HepG2 (cell line): ENCODE data around the gene ASB16. TPM values are rescaled to one million over a fixed set of nuclear protein-coding genes. Genes with fewer than 3 reads are reported as not detected.

Experiments used
- CBFB ChIP-seq: sonication (generic); formaldehyde crosslinking; IDR thresholded peaks from 2 replicates; pipeline ENCODE4 v1.4.0; 2020; ENCODE audit warnings: missing genetic modification reagents
- DPF2 ChIP-seq: sonication (generic); formaldehyde crosslinking; IDR thresholded peaks from 2 replicates; pipeline ENCODE4 v1.4.0; 2020; ENCODE audit warnings: mild to moderate bottlenecking, low read depth, missing genetic modification reagents, borderline replicate concordance
- FIP1L1 ChIP-seq: fragments of 200-400 bp; formaldehyde crosslinking; IDR thresholded peaks from 2 replicates; pipeline ENCODE4 v1.6.1; 2018; ENCODE audit warnings: low read depth, mild to moderate bottlenecking, low read length, moderate library complexity, borderline replicate concordance; ENCODE audit not compliant: insufficient read depth
- KLF9 ChIP-seq: IDR thresholded peaks from 2 replicates; pipeline ENCODE4 v1.6.1; 2016; ENCODE audit warnings: low read depth
- NCOA2 ChIP-seq: sonication (generic); formaldehyde crosslinking; IDR thresholded peaks from 2 replicates; pipeline ENCODE4 v1.8.0; 2022; ENCODE audit warnings: inconsistent platforms
- RAD21 ChIP-seq: fragments of 450-650 bp; formaldehyde crosslinking; IDR thresholded peaks from 2 replicates; pipeline ENCODE4 v1.5.0; 2020; ENCODE audit warnings: mild to moderate bottlenecking
- RNF2 ChIP-seq: fragments of 450-650 bp; conservative IDR thresholded peaks from 2 replicates; pipeline ENCODE4 v1.6.1; 2016; ENCODE audit warnings: low read depth
- TBX3 ChIP-seq: fragments of 450-650 bp; IDR thresholded peaks from 2 replicates; pipeline ENCODE4 v1.6.1; 2017; ENCODE audit warnings: antibody characterized with exemption, mild to moderate bottlenecking, inconsistent platforms, borderline replicate concordance
- TP53 ChIP-seq: sonication (generic); formaldehyde crosslinking; conservative IDR thresholded peaks from 2 replicates; pipeline ENCODE4 v1.4.0; 2020; ENCODE audit warnings: missing genetic modification reagents
- XRCC5 ChIP-seq: fragments of 200-400 bp; formaldehyde crosslinking; optimal IDR thresholded peaks from 2 replicates; pipeline ENCODE3; 2017; ENCODE audit warnings: mild to moderate bottlenecking, low read length
- ZNF205 ChIP-seq: IDR thresholded peaks from 2 replicates; pipeline ENCODE4 v1.6.1; 2018; ENCODE audit warnings: missing biosample characterization, missing genetic modification reagents
- ZNF75D ChIP-seq: sonication (generic); formaldehyde crosslinking; IDR thresholded peaks from 2 replicates; pipeline ENCODE4 v1.8.1; 2023; ENCODE audit warnings: missing genetic modification reagents, mild to moderate bottlenecking, borderline replicate concordance
- ZNF768 ChIP-seq: sonication (generic); formaldehyde crosslinking; IDR thresholded peaks from 2 replicates; pipeline ENCODE4 v1.4.0; 2020; ENCODE audit warnings: missing genetic modification reagents
- polyA plus RNA-seq, 8 experiments: library from polyadenylated mRNA; depleted of rRNA in 3 of 8; stranded (reverse) in 7 of 8; unstranded in 1 of 8; fragments of >200 nt; fragmentation: Illumina TruSeq in 4 of 8; extraction: Trizol in 4 of 8; gene quantifications; 2 replicates each; pipeline versions ENCODE4 v1.2.1 to v1.2.3, GENCODE V29; 2011 to 2016; ENCODE audit warnings: low read depth in 4 of 8, missing spikeins in 1 of 8, mixed read lengths in 1 of 8; ENCODE audit not compliant: insufficient read depth in 1 of 8
- total RNA-seq, 5 experiments: library from RNA; depleted of rRNA; stranded (reverse); fragments of >200 nt; fragmentation: Illumina TruSeq; extraction: Trizol; gene quantifications; 2 replicates each; pipeline ENCODE4 v1.2.3, GENCODE V29; 2016; ENCODE audit warnings: low read depth in 1 of 5
- TF ChIP-seq, protein P1 (sequence below): sonication (generic); formaldehyde crosslinking; IDR thresholded peaks from 2 replicates; pipeline ENCODE4 v1.4.0; 2020; ENCODE audit warnings: mild to moderate bottlenecking, missing genetic modification reagents
- TF ChIP-seq, protein P2 (sequence below): sonication (generic); formaldehyde crosslinking; IDR thresholded peaks from 2 replicates; pipeline ENCODE4 v1.5.1; 2020; ENCODE audit warnings: mild to moderate bottlenecking, missing genetic modification reagents, borderline replicate concordance
- TF ChIP-seq, protein P3 (sequence below): sonication (generic); formaldehyde crosslinking; IDR thresholded peaks from 2 replicates; pipeline ENCODE4 v1.4.0; 2020; ENCODE audit warnings: missing genetic modification reagents
- TF ChIP-seq, protein P4 (sequence below): sonication (generic); formaldehyde crosslinking; IDR thresholded peaks from 2 replicates; pipeline ENCODE4 v1.5.0; 2020; ENCODE audit warnings: mild to moderate bottlenecking, low read depth, missing genetic modification reagents, borderline replicate concordance

The ASB16 gene
- total and polyA plus RNA-seq, 2 of the 13 experiments (the other 11 are each of a cell fraction or from before 2014, with no cell fraction given) = 0.07 TPM; not detected in 1

DNA sequence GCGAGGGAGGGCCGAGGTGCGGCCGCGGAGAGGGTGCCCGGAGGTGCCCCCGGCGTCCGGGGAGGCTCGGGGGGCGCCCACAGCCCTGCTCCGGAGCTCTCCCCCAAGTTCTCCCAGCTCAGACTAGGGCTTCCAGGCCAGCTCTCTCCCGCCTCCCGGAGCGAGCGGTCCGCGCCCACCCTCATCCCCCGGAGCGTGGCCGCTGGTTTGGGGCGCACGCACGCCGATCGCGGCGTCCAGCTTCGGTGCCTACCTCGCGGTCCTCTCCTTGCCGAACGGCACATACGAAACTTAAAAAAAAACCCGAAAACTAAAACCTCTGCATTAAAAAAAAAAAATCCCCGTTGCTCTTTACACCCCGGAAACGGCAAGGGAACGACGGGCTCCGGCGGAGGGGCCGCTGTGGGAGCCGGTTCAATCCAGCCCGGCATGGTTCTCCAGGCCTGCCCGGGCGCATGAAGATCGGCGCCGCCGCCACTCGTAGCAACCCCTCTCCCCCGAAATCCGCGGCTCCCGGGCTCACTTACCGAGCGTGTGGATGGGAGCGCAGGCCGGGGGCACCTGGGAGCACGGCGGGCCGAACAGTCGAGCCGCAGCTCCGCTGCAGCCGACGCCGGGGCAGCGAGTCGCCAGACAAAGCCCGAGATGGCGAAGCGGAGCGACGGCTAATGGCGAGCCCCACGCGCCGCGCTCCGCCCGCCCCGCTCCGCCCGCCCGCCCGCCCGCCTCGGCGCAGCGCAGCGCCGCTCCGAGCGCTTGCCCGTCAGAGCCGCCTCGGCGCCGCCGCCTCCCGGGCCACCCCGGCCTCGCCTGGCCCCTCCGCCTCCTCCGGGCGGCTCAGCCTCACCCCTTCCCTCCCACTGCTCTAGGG, 49.9 kb downstream of the ASB16 start (continued):
- TF ChIP-seq, protein P1, sequence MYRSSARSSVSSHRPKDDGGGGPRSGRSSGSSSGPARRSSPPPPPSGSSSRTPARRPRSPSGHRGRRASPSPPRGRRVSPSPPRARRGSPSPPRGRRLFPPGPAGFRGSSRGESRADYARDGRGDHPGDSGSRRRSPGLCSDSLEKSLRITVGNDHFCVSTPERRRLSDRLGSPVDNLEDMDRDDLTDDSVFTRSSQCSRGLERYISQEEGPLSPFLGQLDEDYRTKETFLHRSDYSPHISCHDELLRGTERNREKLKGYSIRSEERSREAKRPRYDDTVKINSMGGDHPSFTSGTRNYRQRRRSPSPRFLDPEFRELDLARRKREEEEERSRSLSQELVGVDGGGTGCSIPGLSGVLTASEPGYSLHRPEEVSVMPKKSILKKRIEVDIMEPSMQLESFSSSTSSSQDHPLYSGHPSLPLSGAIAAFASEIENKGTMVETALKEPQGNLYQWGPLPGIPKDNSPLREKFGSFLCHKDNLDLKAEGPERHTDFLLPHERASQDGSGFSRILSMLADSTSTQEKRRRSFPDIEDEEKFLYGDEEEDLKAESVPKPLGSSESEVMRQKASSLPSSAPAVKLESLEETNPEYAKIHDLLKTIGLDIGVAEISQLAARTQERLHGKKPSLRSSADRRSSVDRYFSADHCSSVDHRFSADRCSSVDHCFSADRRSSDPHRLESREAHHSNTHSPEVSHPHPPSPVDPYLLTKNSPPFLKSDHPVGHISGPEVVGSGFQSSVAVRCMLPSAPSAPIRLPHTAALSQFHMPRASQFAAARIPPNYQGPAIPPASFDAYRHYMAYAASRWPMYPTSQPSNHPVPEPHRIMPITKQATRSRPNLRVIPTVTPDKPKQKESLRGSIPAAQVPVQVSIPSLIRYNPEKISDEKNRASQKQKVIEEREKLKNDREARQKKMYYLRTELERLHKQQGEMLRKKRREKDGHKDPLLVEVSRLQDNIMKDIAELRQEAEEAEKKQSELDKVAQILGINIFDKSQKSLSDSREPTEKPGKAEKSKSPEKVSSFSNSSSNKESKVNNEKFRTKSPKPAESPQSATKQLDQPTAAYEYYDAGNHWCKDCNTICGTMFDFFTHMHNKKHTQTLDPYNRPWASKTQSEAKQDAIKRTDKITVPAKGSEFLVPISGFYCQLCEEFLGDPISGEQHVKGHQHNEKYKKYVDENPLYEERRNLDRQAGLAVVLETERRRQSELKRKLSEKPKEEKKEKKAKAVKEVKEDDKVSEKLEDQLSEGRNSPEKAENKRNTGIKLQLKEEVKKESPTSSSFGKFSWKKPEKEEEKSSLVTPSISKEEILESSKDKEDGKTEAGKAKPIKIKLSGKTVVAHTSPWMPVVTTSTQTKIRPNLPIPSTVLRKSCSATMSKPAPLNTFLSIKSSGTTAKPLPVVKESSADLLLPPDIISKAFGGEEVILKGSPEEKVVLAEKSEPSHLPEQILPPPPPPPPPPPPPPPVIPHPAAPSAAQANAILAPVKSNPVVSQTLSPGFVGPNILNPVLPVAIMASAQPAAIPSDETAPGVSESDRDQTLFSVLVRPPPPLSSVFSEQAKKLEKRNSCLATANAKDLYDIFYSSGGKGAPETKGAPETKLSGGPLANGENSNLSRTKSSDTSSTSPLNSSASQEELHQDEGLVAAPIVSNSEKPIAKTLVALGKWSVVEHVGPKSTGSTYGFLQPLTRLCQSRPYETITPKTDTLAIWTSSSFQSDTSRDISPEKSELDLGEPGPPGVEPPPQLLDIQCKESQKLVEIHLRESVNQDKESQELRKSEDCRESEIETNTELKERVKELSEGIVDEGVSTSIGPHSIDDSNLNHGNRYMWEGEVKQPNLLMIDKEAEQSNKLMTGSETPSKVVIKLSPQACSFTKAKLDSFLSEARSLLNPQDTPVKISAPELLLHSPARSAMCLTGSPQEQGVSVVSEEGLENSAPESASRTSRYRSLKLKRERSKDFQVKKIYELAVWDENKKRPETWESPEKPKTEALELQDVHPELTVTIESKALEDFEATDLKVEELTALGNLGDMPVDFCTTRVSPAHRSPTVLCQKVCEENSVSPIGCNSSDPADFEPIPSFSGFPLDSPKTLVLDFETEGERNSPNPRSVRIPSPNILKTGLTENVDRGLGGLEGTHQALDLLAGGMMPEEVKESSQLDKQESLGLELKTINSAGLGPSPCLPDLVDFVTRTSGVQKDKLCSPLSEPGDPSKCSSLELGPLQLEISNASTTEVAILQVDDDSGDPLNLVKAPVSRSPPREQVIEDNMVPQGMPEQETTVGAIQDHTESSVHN = no peak
- TF ChIP-seq, protein P2, sequence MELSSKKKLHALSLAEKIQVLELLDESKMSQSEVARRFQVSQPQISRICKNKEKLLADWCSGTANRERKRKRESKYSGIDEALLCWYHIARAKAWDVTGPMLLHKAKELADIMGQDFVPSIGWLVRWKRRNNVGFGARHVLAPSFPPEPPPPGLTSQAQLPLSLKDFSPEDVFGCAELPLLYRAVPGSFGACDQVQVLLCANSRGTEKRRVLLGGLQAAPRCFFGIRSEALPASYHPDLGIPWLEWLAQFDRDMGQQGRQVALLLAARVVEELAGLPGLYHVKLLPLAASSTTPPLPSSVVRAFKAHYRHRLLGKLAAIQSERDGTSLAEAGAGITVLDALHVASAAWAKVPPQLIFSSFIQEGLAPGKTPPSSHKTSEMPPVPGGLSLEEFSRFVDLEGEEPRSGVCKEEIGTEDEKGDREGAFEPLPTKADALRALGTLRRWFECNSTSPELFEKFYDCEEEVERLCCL = no peak
- TF ChIP-seq ZNF75D (no peak), RAD21 (CRISPR knock-in tag) (peak; percentile 44), FIP1L1 (no peak; the same call in 1 of the 2 replicates), NCOA2 (CRISPR knock-in tag) (no peak), TBX3 (no peak), DPF2 (CRISPR knock-in tag) (no peak), CBFB (CRISPR knock-in tag) (no peak; the same call in 1 of the 2 replicates), RNF2 (no peak), XRCC5 (peak; percentile 28), ZNF205 (CRISPR knock-in tag) (peak; percentile 54; the same call in 1 of the 2 replicates), KLF9 (CRISPR knock-in tag) (no peak), TP53 (CRISPR knock-in tag) (no peak), ZNF768 (CRISPR knock-in tag) (no peak)
- TF ChIP-seq, protein P3, sequence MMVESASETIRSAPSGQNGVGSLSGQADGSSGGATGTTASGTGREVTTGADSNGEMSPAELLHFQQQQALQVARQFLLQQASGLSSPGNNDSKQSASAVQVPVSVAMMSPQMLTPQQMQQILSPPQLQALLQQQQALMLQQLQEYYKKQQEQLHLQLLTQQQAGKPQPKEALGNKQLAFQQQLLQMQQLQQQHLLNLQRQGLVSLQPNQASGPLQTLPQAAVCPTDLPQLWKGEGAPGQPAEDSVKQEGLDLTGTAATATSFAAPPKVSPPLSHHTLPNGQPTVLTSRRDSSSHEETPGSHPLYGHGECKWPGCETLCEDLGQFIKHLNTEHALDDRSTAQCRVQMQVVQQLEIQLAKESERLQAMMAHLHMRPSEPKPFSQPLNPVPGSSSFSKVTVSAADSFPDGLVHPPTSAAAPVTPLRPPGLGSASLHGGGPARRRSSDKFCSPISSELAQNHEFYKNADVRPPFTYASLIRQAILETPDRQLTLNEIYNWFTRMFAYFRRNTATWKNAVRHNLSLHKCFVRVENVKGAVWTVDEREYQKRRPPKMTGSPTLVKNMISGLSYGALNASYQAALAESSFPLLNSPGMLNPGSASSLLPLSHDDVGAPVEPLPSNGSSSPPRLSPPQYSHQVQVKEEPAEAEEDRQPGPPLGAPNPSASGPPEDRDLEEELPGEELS (CRISPR knock-in tag) = 0 out of 2 replicates have a peak, but pooled peaks have one; percentile 25
- TF ChIP-seq, protein P4, sequence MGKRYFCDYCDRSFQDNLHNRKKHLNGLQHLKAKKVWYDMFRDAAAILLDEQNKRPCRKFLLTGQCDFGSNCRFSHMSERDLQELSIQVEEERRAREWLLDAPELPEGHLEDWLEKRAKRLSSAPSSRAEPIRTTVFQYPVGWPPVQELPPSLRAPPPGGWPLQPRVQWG (CRISPR knock-in tag) = no peak
